GM21717 (cell line): ENCODE results near the gene TRIM46.

Experiments
- ATAC-seq: cut with Tn5 transposase; IDR thresholded peaks from one replicate; pipeline ENCODE4 v1.9.1; 2021; ENCODE audit warnings: mild to moderate bottlenecking, moderate library complexity; ENCODE audit not compliant: unreplicated experiment

Gene TRIM46, protein sequence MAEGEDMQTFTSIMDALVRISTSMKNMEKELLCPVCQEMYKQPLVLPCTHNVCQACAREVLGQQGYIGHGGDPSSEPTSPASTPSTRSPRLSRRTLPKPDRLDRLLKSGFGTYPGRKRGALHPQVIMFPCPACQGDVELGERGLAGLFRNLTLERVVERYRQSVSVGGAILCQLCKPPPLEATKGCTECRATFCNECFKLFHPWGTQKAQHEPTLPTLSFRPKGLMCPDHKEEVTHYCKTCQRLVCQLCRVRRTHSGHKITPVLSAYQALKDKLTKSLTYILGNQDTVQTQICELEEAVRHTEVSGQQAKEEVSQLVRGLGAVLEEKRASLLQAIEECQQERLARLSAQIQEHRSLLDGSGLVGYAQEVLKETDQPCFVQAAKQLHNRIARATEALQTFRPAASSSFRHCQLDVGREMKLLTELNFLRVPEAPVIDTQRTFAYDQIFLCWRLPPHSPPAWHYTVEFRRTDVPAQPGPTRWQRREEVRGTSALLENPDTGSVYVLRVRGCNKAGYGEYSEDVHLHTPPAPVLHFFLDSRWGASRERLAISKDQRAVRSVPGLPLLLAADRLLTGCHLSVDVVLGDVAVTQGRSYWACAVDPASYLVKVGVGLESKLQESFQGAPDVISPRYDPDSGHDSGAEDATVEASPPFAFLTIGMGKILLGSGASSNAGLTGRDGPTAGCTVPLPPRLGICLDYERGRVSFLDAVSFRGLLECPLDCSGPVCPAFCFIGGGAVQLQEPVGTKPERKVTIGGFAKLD

DNA sequence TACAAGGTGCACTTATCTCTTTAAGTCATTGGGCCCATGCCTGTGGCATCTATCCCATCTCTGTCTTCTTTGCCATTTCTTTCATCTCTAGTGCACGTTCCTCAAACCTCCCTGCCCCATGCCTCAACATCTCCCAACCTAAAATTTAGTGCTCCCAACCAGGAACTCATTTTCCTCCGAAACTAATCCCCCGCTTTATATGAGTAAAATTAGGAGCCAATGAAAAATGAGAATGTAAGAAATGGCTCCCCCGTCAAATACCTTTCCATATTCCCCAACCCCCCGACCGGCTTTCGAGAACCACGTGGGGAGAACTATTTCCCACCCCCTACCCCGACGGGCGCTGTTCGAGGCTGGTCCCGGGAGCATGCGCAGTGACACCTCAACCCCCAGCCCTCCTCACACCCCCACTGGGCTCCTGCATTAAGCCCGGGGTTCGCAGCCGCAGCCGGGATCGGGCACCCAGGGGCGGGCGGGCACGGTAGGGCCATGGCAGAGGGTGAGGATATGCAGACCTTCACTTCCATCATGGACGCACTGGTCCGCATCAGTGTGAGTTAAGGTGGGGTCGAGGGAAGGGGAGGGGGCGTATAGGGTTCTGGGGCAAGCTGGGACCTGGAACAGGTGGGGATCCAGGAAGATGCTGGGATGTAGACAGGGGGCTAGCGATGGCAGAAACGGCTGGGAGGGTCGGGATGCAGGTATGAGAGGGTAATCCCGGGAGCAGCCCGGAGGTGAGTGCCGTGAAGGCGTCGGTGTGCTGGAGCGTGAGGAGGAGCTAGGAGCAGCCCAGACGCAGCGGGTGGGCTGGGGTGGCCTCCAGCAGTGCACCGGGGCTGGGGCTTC, at the start of gene TRIM46:
TRIM46 (plus strand) TSS at position 372 of the 846 bp plus-strand sequence; CDS start at position 490, 118 bp downstream.
- ATAC-seq = no peak

- ATAC-seq = no peak
These were observed 48.9 kb upstream of the TRIM46 start for GRCh38 chr1:155124503-155125463.

- ATAC-seq = no peak
These were observed 48.1 kb upstream of the TRIM46 start for GRCh38 chr1:155125511-155125945.

DNA sequence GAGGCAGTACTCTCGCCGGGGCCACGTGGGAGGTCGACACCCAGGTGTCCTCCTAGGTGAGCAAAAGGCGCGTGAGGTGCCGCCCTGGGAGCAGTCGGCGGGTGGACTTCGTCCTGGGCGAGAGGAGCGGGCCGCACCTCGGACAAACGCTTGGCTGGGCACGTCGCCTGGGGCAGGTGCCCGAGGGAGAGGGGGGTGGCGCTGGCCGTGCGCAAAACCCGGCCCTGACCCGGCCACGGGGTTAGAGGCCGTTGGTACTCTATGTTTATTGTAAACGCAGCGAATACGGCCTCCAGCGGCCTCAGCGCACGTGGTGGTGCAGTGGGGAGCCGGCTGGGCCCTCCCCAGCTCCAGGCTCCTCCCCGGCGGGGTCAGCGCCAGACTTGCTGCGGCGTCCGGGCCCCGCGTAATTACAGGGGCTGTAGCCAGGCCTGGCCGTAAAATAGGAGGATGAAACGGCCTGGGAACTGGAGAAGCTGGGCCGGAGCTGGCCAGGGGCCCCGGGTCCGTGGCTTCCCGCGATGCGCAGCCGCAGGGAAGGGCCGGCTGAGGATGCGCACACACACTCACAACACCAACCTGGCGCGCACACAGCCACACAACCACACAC, 47.6 kb upstream of the TRIM46 start:
- no peak for ATAC-seq

- ATAC-seq = no peak
These were observed 47.0 kb upstream of the TRIM46 start for GRCh38 chr1:155126556-155127104.

DNA sequence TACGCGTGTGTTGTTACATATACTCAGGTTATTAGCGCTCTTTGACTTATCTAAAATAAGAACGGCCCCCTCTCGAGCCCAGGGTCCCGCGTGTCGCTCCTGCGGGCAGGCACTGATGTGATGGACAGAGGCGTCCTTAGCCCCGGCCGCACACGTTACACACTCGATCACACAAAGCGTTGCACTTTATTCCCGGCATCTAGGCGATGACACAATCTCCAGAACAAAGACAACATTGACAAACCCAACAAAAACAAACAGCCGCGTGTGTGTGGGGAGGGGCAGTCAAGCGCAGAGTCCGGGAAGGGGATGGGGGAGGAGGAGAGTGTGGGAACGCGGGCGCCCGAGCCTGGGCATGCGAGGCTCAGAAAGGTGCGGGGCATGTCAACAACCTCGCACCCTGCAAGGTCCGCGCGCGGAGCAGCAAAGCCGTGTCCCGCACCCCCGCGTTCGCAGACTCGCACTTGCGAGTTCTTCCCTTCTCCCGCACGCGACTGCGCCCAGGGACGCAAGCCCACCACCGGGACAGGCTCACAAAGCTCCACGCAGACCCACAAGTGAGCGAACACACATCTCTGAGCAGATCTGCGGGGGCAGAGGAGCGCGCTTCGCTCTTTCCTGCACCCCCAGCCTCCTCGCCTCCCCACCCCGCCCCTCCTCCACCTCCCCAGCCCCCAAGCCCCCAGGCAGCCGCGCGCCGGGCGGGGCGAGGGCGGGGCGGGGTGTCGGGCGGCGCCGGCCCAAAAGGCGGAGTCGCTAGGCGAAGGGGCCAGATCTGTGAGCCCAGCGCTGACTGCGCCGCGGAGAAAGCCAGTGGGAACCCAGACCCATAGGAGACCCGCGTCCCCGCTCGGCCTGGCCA, 46.3 kb upstream of the TRIM46 start, which contains the start of gene EFNA1:
EFNA1 (plus strand) TSS at position 772 of the 862 bp plus-strand sequence. CDS start 102 bp downstream, outside the sequence.
- no peak for ATAC-seq

DNA sequence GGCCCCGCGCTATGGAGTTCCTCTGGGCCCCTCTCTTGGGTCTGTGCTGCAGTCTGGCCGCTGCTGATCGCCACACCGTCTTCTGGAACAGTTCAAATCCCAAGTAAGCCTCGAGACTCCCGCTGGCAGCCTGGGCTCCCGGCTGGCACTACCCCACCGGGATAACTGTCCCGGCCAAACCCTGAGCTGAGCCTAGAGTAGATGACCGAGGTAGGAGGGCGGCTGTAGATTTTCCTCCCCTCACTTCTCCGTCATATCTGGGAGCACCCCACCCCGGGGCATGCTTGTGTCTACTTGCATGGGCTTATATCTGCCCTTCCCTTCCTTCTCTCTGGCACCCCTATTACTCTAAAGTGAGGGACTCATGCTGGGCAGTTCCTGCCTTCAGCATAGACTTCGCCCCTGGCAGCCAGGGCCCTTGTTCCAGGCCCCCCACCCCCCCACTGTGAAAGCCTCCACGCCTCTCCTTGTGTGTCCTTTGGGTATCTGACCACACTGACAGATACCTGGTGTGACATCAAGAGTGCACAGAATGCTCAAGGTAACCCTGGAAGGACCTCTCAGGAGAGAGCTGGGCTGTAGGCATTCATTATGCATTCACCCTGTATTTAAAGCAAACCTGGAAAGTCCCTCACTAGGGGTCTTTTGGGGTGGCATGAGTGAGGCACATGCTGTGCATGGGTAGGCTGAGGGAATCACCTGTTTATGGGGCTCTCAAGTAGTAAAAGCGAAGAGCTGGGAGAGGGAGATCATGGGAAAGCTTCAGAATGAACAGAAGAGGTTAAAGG, 45.5 kb upstream of the TRIM46 start:
- no peak for ATAC-seq

DNA sequence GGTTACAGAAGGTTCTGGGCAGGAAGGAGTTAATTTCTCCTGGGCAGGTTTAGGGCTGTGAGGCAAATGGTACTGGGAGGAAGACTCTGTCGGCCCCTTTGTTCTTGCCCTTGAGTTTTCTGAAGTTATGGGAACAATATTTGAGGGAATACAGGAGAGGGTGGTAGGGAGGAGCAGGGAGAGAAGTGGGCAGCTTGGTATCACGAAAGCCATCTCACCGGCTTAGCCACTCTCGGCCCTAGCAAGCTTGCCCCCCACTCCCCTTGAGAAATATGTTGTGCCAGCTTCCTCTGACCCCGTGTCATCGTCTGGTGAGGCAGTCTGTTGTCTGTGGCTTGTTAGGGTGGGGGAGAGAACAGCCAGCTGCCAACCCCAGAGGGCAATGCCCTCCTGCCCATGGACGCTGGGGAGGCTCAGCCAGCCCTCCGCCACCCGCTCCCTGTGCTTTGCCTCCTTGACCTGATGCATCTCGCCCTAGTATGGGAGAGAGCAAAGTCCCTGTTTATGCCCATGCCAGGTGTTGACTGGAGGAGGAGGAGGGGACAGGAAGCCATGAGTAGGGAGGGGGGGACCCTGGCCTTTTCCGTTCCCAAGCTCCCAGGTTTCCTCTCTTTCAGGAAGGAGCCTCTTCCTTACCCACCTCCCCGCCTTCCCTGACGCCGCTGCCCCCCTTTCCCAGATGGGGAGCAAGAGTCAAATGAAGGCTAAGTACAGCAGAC, 44.7 kb upstream of the TRIM46 start:
- ATAC-seq = no peak

- no peak for ATAC-seq
These were observed 43.2 kb upstream of the TRIM46 start for GRCh38 chr1:155130272-155131006.

GRCh38 chr1:155131285-155131684, 42.4 kb upstream of the TRIM46 start:
- ATAC-seq = no peak

DNA sequence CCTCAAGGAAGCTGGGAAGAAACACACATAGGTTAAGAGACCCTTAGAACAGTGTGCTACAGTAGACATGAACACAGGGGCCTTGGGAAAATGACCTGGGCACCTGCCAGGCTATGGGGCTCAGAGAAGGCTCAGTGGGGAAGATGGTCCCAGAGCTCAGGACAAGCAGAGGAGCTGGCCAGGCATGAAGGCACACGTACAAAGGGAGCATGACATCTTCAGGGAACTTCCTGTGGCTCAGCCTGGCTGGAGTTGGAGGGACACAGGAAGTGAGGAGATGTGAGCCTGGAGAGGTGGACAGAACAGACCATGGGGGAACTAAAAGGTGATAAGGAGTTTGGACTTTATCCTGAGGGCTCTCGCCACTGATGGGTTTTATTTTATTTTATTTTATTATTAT, 41.8 kb upstream of the TRIM46 start:
- ATAC-seq = no peak

GRCh38 chr1:155133799-155134281, 39.8 kb upstream of the TRIM46 start:
- ATAC-seq = no peak

- no peak for ATAC-seq
These were observed 39.3 kb upstream of the TRIM46 start for GRCh38 chr1:155134322-155134721.

GRCh38 chr1:155134880-155135414, 38.7 kb upstream of the TRIM46 start:
- ATAC-seq = peak; percentile 27

GRCh38 chr1:155135415-155136028, 38.1 kb upstream of the TRIM46 start, which contains the start of gene SLC50A1:
Gene SLC50A1, plus strand, starts transcription at chr1:155135852. Its CDS starts 60 bp downstream, at chr1:155135912.
- peak; percentile 69 for ATAC-seq
